Neural progenitor cell (in vitro differentiated cells): Measurements from ENCODE around the gene MAP7.

Experiments used
- EZH2 ChIP-seq: fragments of 200-600 bp; sonication (generic); IDR thresholded peaks from 2 replicates; pipeline ENCODE4 v1.6.1; 2017; ENCODE audit warnings: antibody characterized with exemption, mild to moderate bottlenecking, moderate library complexity
- TF ChIP-seq, protein P1 (sequence below): fragments of 200-600 bp; sonication (generic); IDR thresholded peaks from 2 replicates; pipeline ENCODE4 v1.5.1; 2017; ENCODE audit warnings: antibody characterized with exemption, mild to moderate bottlenecking

DNA sequence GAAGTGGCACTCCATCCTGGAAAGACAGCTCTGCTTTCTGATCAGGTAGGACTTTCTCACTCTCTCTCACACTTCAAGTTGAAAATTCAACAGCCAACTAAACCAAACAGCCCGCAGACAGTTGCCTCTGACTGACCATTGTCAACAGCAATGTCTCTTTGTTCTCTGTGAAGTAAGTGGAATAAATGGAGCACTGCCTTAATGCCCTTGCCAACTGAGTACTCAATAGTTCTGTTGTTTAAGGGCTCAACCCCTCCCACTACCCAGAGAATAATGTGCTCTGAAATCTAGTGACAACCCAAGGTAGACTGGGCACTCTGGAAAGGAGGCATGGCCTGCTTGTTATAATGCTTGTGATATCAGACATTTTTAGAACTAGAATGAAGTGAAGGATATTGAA, 243.8 kb downstream of the MAP7 start:
- TF ChIP-seq, protein P1, sequence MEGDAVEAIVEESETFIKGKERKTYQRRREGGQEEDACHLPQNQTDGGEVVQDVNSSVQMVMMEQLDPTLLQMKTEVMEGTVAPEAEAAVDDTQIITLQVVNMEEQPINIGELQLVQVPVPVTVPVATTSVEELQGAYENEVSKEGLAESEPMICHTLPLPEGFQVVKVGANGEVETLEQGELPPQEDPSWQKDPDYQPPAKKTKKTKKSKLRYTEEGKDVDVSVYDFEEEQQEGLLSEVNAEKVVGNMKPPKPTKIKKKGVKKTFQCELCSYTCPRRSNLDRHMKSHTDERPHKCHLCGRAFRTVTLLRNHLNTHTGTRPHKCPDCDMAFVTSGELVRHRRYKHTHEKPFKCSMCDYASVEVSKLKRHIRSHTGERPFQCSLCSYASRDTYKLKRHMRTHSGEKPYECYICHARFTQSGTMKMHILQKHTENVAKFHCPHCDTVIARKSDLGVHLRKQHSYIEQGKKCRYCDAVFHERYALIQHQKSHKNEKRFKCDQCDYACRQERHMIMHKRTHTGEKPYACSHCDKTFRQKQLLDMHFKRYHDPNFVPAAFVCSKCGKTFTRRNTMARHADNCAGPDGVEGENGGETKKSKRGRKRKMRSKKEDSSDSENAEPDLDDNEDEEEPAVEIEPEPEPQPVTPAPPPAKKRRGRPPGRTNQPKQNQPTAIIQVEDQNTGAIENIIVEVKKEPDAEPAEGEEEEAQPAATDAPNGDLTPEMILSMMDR = no peak
- TF ChIP-seq EZH2 = no peak
